HUES48 (cell line): ENCODE results near the gene POLR1A.
A peak's percentile ranks its signal among the peaks of the same experiment; 100 is the strongest.

Source experiments
- H3K27ac ChIP-seq: one replicate; pipeline ENCODE4 v1.7.0; 2013; ENCODE audit warnings: low read depth, low read length, inconsistent platforms
- H3K27me3 ChIP-seq: 2 replicates; pipeline ENCODE4 v1.6.1; 2013; ENCODE audit warnings: mild to moderate bottlenecking, low read length; ENCODE audit not compliant: control insufficient read depth, insufficient read depth
- H3K36me3 ChIP-seq: 2 replicates; pipeline ENCODE4 v1.6.1; 2013; ENCODE audit warnings: low read length; ENCODE audit not compliant: control insufficient read depth, insufficient read depth
- H3K4me1 ChIP-seq: 2 replicates; pipeline ENCODE4 v1.6.1; 2013; ENCODE audit warnings: mild to moderate bottlenecking, low read length; ENCODE audit not compliant: control insufficient read depth, insufficient read depth
- H3K4me3 ChIP-seq: 2 replicates; pipeline ENCODE4 v1.5.1; 2013; ENCODE audit warnings: mild to moderate bottlenecking, low read depth, low read length
- H3K9ac ChIP-seq: 2 replicates; pipeline ENCODE4 v1.6.1; 2013; ENCODE audit warnings: mild to moderate bottlenecking, low read depth, low read length, moderate library complexity
- H3K9me3 ChIP-seq: 2 replicates; pipeline ENCODE4 v1.6.1; 2013; ENCODE audit warnings: low read length; ENCODE audit not compliant: control insufficient read depth, insufficient read depth

Gene POLR1A

DNA sequence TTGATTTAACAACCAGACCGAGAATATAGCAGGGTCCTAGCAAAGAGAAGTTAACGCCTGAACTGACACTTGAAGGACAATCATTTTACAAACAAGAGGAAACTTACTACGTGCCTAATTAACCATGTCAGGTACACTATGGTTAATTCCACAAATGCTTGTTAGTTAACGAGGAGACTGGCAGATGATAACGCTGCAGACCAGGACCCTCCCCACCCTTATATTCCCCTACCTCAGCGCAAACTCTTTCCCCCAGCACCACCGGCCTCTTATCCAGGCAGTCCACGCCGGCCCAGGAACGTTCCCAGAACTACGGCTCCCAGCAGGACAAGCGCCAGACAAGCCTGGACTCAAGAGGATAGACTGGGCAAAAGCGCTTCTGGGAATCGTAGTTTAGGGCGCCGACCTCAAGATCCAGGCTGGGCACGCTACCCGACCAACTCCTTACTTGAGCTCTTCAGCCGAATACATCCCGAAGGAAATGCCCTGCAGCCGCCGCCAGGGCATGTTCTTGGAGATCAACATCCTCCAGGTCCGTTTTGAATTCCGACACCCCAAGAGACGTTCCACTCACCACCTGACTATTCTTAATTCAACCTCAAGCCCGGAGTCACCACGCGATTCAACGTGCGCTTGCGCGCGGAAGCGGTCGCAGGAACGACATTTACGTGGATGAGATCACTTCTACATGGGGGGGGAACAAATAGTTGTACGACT is at the start of gene POLR1A:
POLR1A (minus strand) TSS at position 635 of the 717 bp plus-strand sequence; CDS start at position 525, 110 bp downstream.
- Histone ChIP-seq H3K9ac (peak within 1 kb of the TSS; percentile 98), H3K27me3 (no peaks in the 10 kb centered on the region), H3K27ac (peak within 1 kb of the TSS; percentile 87), H3K4me3 (peak within 1 kb of the TSS; percentile 89), H3K4me1 (peaks cover 12% of the 10 kb centered on the region; the same call in 1 of the 2 replicates), H3K36me3 (peaks cover 69% of the 10 kb centered on the region), H3K9me3 (no peaks in the 10 kb centered on the region)

DNA sequence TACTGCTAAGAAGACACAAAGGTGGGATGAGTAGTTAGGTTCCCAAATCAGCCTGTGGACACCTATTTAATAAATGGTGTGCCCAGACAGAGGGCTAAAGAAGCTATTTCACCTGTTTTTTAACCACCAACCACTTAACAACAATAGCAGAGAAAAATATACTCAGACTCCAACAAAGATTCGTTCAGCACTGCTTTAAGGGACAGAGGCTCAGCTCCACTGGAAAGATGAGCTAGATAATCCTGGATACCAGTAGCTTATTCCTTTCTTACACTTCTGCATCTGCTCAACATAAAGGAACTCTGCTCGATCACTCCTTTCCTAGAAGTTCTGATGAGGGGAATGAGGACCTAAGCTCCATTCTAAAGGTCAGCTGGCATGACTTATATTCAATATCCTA is 44.8 kb upstream of the POLR1A start:
- H3K36me3 ChIP-seq: peaks cover 84% of the 10 kb centered on the region
- H3K4me3 ChIP-seq: no peak overlapping the region
- no peak overlapping the region for H3K9ac ChIP-seq
- H3K27me3 ChIP-seq: no peaks in the 10 kb centered on the region
- no peaks in the 10 kb centered on the region for H3K9me3 ChIP-seq
- no peak overlapping the region for H3K27ac ChIP-seq
- no peaks in the 10 kb centered on the region for H3K4me1 ChIP-seq

DNA sequence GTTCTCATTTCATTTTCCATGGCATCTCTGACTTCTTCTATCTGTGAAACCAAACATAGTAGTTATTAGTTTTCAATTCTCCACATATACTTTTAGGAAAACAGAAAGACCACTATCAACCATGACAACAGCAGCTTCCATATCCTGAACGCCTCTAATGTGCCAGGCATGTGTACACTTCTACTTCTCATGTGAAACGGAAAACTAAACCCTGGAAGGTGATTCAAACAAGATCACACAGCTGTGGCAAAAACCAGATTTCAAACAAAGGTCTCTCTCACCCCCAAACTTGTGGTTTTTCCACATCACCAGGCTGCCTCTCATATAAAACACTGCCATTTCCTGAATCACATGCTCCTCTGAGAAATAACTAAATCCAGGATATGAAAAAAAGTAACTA is 42.1 kb upstream of the POLR1A start:
- Histone ChIP-seq H3K9me3 (no peaks in the 10 kb centered on the region), H3K36me3 (peaks cover 89% of the 10 kb centered on the region), H3K4me1 (no peaks in the 10 kb centered on the region), H3K27ac (no peak overlapping the region), H3K27me3 (no peaks in the 10 kb centered on the region), H3K9ac (no peak overlapping the region), H3K4me3 (no peak overlapping the region)

DNA sequence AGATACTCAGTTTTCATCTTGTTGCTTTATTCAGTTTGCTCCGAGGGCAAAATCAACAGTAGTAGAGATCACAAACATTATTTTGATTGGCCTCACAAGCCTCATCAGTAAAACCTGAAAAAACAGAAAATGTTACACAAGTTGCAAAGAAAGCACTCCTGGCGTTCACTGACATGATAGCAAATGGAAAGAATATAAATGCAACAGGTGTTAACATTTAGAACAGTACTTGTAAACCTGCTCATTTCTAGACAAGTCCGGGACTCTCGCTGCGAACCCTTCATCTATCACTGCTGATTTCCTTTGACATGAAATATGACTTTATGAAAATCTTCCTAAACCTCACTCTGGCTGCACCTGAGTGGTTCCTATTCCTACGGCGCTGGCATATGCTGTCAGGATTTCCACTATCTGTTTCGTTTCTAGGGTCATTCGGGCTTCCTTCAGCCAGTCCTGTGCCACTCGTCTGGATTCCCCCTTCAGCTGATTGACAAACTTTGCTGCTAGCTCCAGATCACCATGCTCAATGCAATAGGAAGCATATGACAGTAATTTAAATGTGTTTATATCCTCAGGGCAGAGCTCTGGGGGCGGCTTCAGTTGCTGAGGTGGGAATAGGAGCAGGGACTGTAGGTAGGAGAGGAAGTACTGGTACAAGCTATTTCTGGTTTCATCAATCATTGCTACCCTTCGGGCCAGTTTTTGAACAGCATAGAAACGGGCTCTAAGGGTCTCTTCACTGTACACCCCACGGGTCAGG is 38.4 kb upstream of the POLR1A start:
- no peaks in the 10 kb centered on the region for H3K9me3 ChIP-seq
- H3K4me3 ChIP-seq: no peak overlapping the region
- no peaks in the 10 kb centered on the region for H3K27me3 ChIP-seq
- no peak overlapping the region for H3K27ac ChIP-seq
- H3K9ac ChIP-seq: no peak overlapping the region
- peaks cover 89% of the 10 kb centered on the region for H3K36me3 ChIP-seq
- H3K4me1 ChIP-seq: no peaks in the 10 kb centered on the region

DNA sequence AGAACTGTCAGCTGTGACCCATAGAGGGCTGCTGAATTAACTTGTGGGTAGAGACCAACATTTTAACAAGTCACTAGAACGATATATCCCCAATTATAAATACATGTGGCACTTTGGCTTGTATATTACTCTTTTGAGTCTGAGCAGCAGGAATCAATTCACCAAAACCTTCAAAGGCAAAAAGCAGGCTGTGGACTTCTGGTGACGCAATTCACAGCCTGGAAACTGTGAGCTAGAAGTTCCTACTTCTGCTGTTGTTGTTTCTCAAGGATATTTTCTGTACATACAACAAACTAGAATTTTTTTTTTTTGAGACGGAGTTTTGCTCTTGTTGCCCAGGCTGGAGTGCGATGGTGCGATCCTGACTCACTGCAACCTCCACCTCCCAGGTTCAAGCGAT is 37.6 kb upstream of the POLR1A start:
- Histone ChIP-seq H3K36me3 (peaks cover 91% of the 10 kb centered on the region), H3K9me3 (no peaks in the 10 kb centered on the region), H3K4me1 (no peaks in the 10 kb centered on the region), H3K27me3 (no peaks in the 10 kb centered on the region), H3K27ac (no peak overlapping the region), H3K4me3 (no peak overlapping the region), H3K9ac (no peak overlapping the region)

DNA sequence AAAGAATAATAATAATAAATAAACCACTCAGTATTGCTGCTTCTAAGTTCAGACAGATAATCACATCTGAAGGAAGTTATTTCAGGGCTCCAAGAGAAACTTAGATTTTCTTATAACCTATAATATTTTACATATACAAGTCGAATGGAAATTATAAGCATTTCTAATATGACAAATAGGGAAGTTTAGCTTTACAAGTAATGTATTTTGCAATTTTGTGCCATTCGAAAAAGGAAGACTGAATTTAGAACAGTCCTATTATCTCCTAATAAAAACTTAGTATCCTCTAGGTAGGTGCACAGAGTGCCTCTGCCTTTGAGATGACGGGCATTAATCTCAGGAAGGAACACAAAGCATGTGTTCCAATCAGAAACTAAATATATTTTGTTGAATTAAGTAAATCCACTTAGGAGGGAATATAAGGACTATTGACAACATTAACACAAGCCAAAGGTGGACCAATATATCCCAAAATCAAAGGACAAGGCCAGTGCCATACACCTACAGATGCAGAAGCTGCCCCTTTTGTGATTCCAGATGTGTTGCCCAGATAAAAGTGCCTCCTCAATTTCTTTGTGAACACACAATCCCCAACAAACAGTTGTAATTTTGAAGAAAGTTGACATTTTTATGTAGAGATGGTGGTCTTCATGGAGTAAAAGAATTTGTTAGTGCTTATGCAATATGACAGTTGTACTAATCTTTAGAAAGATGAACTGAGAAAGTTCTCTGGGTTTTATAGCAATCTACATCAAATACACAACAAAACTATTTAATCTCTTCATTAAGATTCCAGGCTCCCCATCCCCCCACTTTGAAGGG is 37.0 kb upstream of the POLR1A start:
- Histone ChIP-seq H3K27me3 (no peaks in the 10 kb centered on the region), H3K4me1 (no peaks in the 10 kb centered on the region), H3K9me3 (no peaks in the 10 kb centered on the region), H3K36me3 (peaks cover 91% of the 10 kb centered on the region), H3K27ac (no peak overlapping the region), H3K4me3 (no peak overlapping the region), H3K9ac (no peak overlapping the region)

DNA sequence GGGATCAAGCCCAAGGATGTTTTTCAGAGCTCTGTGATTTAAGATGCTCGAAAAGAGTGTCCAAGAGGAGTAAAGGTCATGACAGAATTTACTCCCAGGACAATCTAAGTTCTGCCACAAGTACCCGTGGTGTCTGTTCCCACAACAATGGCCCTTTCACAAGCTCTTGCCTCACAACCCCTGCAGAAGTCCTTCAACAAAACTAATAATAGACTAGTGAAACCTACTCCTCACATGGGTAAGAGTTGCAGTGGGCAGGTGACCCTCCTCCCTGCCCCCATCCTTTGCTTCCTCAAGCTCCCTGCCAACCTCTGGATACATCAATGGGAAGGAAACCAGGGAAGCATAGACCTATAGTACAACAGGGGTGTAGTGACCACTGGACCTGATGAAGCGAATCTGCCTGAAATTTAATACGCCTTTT is 35.3 kb upstream of the POLR1A start:
- H3K9me3 ChIP-seq: no peaks in the 10 kb centered on the region
- no peaks in the 10 kb centered on the region for H3K27me3 ChIP-seq
- no peak overlapping the region for H3K9ac ChIP-seq
- peaks cover 91% of the 10 kb centered on the region for H3K36me3 ChIP-seq
- no peak overlapping the region for H3K27ac ChIP-seq
- H3K4me3 ChIP-seq: no peak overlapping the region
- no peaks in the 10 kb centered on the region for H3K4me1 ChIP-seq

DNA sequence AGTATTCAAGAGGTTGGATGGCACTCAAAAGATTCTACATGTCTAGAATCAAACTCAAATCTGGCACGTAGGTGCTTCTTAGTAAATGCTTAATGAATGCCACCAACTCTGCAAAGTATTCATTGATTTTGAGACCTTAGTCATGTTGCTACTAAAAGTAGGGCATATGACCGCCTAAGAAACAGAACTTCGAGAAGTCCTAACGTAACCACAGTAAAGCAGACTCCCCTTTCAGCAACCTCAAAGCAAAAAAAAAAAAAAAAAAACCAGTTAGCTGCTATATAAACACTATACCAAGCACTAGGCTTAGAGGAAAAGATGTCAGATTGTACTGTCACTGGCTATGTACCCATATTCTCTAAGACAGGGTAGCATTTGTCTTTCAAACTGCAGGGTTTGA is 34.3 kb upstream of the POLR1A start:
- H3K36me3 ChIP-seq: peaks cover 91% of the 10 kb centered on the region
- no peak overlapping the region for H3K4me3 ChIP-seq
- no peaks in the 10 kb centered on the region for H3K4me1 ChIP-seq
- no peak overlapping the region for H3K9ac ChIP-seq
- no peak overlapping the region for H3K27ac ChIP-seq
- no peaks in the 10 kb centered on the region for H3K9me3 ChIP-seq
- H3K27me3 ChIP-seq: no peaks in the 10 kb centered on the region

DNA sequence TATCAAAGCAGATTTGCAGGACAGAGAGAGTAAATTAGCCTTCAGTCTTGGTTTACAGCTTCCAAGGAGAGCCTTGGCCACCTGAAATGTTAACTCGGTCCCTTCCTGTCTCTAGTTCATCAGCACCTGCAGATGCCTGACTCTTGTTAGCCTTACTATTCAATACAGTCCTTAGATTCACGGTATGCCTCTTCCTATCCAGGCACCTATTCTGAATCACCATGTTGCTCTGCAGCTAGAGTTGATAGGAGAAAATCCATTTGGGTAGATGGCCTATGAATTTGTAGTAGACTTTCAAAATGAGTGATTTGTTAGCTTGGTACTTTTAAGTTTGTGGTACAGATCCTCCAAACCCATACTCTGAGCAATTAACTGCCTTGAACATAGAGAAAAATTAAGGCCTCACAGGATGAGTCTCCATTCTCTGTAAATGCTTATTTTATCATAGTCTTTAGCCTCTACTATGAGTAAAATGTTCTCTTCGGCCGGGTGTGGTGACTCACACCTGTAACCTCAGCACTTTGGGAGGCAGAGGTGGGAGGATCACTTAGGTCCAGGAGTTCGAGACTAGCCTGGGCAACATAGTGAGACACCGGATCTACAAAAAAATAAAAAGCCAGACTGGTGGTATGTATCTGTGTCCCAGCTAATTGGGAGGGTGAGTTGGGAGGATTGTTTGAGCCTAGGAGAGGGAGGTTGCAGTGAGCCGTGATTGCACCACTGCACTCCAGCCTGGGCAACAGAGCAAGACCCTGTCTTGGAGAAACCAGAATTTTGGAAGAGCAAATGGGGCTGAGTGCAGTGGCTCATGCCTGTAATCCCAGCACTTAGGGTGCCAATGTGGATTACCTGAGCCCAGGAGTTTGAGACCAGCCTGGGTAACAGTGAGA is 33.3 kb upstream of the POLR1A start:
- no peaks in the 10 kb centered on the region for H3K9me3 ChIP-seq
- H3K4me3 ChIP-seq: no peak overlapping the region
- H3K4me1 ChIP-seq: no peaks in the 10 kb centered on the region
- H3K9ac ChIP-seq: no peak overlapping the region
- peaks cover 91% of the 10 kb centered on the region for H3K36me3 ChIP-seq
- H3K27me3 ChIP-seq: no peaks in the 10 kb centered on the region
- H3K27ac ChIP-seq: no peak overlapping the region

DNA sequence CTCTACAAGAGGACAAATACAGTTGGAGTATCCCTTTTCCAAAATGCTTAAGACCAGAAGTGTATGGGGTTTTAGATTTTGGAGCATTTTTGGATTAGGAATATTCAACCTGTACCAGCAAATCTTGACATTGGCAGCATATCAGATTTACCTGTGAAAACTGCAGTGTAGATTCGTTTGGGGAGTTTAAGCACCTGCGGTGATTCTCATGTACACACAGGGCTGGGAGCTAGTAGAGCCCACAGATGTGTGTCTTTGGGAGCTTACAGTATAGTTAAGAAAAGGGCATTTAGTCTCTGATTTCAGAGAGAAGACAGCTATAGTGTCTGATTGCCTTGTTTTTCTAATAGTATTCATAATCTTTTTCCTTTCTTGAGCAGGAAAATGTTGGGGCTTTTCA is 30.5 kb upstream of the POLR1A start:
- H3K36me3 ChIP-seq: peaks cover 100% of the 10 kb centered on the region
- no peaks in the 10 kb centered on the region for H3K4me1 ChIP-seq

More for the DNA sequence above, 30.5 kb upstream of the POLR1A start:
- H3K9ac ChIP-seq: no peak overlapping the region
- H3K27me3 ChIP-seq: no peaks in the 10 kb centered on the region
- H3K27ac ChIP-seq: no peak overlapping the region
- H3K9me3 ChIP-seq: no peaks in the 10 kb centered on the region
- no peak overlapping the region for H3K4me3 ChIP-seq
